Mesothelial cell of epicardium (in vitro differentiated cells): ENCODE measurements around the gene TMEM132D. TPM values are rescaled to one million over a fixed set of nuclear protein-coding genes. Genes with fewer than 3 reads are reported as not detected.

Source experiments
- DNase-seq, 2 experiments: peaks; one replicate each; pipeline ENCODE4 v3.0.0; 2021; ENCODE audit warnings: low spot score in 2 of 2; ENCODE audit not compliant: unreplicated experiment in 2 of 2
- H3K27ac Mint-ChIP-seq: 2 replicates; pipeline ENCODE4 v1.8.0; 2021; ENCODE audit warnings: mixed read lengths
- H3K27me3 Mint-ChIP-seq: 2 replicates; pipeline ENCODE4 v1.8.0; 2021; ENCODE audit warnings: low read depth, mixed read lengths
- H3K36me3 Mint-ChIP-seq: 2 replicates; pipeline ENCODE4 v1.8.0; 2021; ENCODE audit warnings: mixed read lengths
- H3K4me1 Mint-ChIP-seq: 2 replicates; pipeline ENCODE4 v1.8.0; 2021; ENCODE audit warnings: mixed read lengths
- H3K4me3 Mint-ChIP-seq: 2 replicates; pipeline ENCODE4 v1.8.0; 2021; ENCODE audit warnings: mild to moderate bottlenecking, moderate library complexity, mixed read lengths
- H3K9me3 Mint-ChIP-seq: 2 replicates; pipeline ENCODE4 v1.8.0; 2021; ENCODE audit warnings: mixed read lengths
- CTCF ChIP-seq: fragments of 200-600 bp; sonication (generic); IDR thresholded peaks from one replicate; pipeline ENCODE4 v1.5.0; 2021; ENCODE audit warnings: antibody characterized with exemption; ENCODE audit not compliant: unreplicated experiment
- total RNA-seq: library from RNA; stranded (reverse); gene quantifications from 3 replicates; pipeline ENCODE4 v1.2.1, GENCODE V29; 2021

TMEM132D gene
- total RNA-seq, 1 donor from 2014 or later, result 0.07 TPM

GRCh38 chr12:129075460-129076208 is 828.2 kb downstream of the TMEM132D start:
- H3K9me3 Mint-ChIP-seq, result no peaks in the 10 kb centered on the region
- H3K4me3 Mint-ChIP-seq, result no peak overlapping the region
- no peak for TF ChIP-seq CTCF
- no peaks in the 10 kb centered on the region for H3K36me3 Mint-ChIP-seq
- no peaks in the 10 kb centered on the region for H3K4me1 Mint-ChIP-seq
- peaks cover 16% of the 10 kb centered on the region for H3K27me3 Mint-ChIP-seq
- H3K27ac Mint-ChIP-seq, result no peak overlapping the region
- peak in 1 of 2 experiments; percentile 13 for DNase-seq

GRCh38 chr12:129074379-129074778 is 829.4 kb downstream of the TMEM132D start:
- H3K27ac Mint-ChIP-seq, result no peak overlapping the region
- DNase-seq, result no peak
- no peak overlapping the region for H3K4me3 Mint-ChIP-seq
- no peaks in the 10 kb centered on the region for H3K9me3 Mint-ChIP-seq
- no peak for TF ChIP-seq CTCF
- H3K36me3 Mint-ChIP-seq, result no peaks in the 10 kb centered on the region
- H3K27me3 Mint-ChIP-seq, result peaks cover 18% of the 10 kb centered on the region
- no peaks in the 10 kb centered on the region for H3K4me1 Mint-ChIP-seq

GRCh38 chr12:129073157-129073915 is 830.5 kb downstream of the TMEM132D start:
- H3K27me3 Mint-ChIP-seq, result peaks cover 18% of the 10 kb centered on the region
- no peaks in the 10 kb centered on the region for H3K9me3 Mint-ChIP-seq
- DNase-seq, result no peak
- no peak for TF ChIP-seq CTCF
- no peaks in the 10 kb centered on the region for H3K4me1 Mint-ChIP-seq
- no peak overlapping the region for H3K27ac Mint-ChIP-seq
- H3K36me3 Mint-ChIP-seq, result no peaks in the 10 kb centered on the region
- H3K4me3 Mint-ChIP-seq, result no peak overlapping the region

- no peak for DNase-seq
- Mint-ChIP-seq H3K27ac (no peak overlapping the region), H3K9me3 (no peaks in the 10 kb centered on the region), H3K36me3 (no peaks in the 10 kb centered on the region), H3K4me1 (no peaks in the 10 kb centered on the region), H3K4me3 (no peak overlapping the region), H3K27me3 (peaks cover 22% of the 10 kb centered on the region)
- no peak for TF ChIP-seq CTCF
Measured at GRCh38 chr12:129071362-129071761, 832.5 kb downstream of the TMEM132D start.

- no peak overlapping the region for H3K27ac Mint-ChIP-seq
- peaks cover 22% of the 10 kb centered on the region for H3K27me3 Mint-ChIP-seq
- no peaks in the 10 kb centered on the region for H3K36me3 Mint-ChIP-seq
- no peak for TF ChIP-seq CTCF
- H3K4me1 Mint-ChIP-seq, result no peaks in the 10 kb centered on the region
- H3K9me3 Mint-ChIP-seq, result no peaks in the 10 kb centered on the region
- H3K4me3 Mint-ChIP-seq, result no peak overlapping the region
- DNase-seq, result no peak
Measured at GRCh38 chr12:129069886-129070285, 833.9 kb downstream of the TMEM132D start.
